Right lobe of liver (tissue), 4 donors: Measurements from ENCODE around the gene C11orf98.

Source experiments
- CTCF ChIP-seq, 4 donors: fragments of 200-600 bp in 3 of 4; fragments of 450-650 bp in 1 of 4; IDR thresholded peaks; one replicate each; pipeline versions ENCODE4 v1.5.1 to v1.8.0; 2016 to 2022; ENCODE audit warnings: antibody characterized with exemption in 4 of 4, mild to moderate bottlenecking in 2 of 4
- POLR2A ChIP-seq: fragments of 450-650 bp; IDR thresholded peaks from one replicate; pipeline ENCODE4 v1.6.1; 2017; ENCODE audit warnings: antibody characterized with exemption, mild to moderate bottlenecking
- donor health status: DM: no; HTN: no; CAD: no.
- donor health status: DM: no; HTN: no; CAD: no.
- donor health status: DM: no; HTN: yes; CAD: no.

- TF ChIP-seq POLR2A (peak; percentile 72), CTCF (IDR thresholded peaks at IDR 0.05) (no peak)
Measured at GRCh38 chr11:62678770-62679696, 14.0 kb upstream of the C11orf98 start, which contains the start of gene UBXN1.
